ENCODE data around the gene PARP3. TPM values are rescaled to one million over a fixed set of nuclear protein-coding genes. Genes with fewer than 3 reads are reported as not detected.

Gene PARP3
- total and polyA plus RNA-seq, 2 of the 8 experiments (the other 6 are each of a cell fraction or from before 2014, with no cell fraction given), result 1.3 to 1.6 TPM

GRCh38 chr3:51995346-51996163 is 53.4 kb downstream of the PARP3 start, which contains the start of gene RPL29:
Gene RPL29, minus strand, starts transcription at chr3:51995895. Its CDS starts 434 bp downstream, at chr3:51995461.
- Histone ChIP-seq H4K91ac (replicated peaks; ENCODE audit: insufficient read length, low read length) (peak within 1 kb of the TSS; percentile 95), H3K4me3 (ENCODE audit: extremely low read depth in 1 of 4, insufficient read depth in 2 of 4, low read depth in 3 of 4, low read length in 4 of 4) (peak within 1 kb of the TSS; percentile 76 to 100 (median 88)), H2BK120ac (replicated peaks; ENCODE audit: low read depth, low read length) (peak within 1 kb of the TSS; percentile 48), H2AFZ (ENCODE audit: low read length) (no peak within 1 kb of the TSS), H4K5ac (ENCODE audit: insufficient read length, low read depth, low read length) (peak within 1 kb of the TSS; percentile 97), H3K9me3 (ENCODE audit: insufficient read depth in 2 of 2, low read depth in 1 of 2, low read length in 1 of 2) (no peaks in the 10 kb centered on the region), H3K36me3 (ENCODE audit: control insufficient read depth in 2 of 4, insufficient read depth in 4 of 4, low read length in 3 of 4) (peaks cover 17 to 39% (median 28%) of the 10 kb centered on the region in 4 experiments), H4K8ac (ENCODE audit: extremely low read depth, insufficient read depth, low read length) (peak within 1 kb of the TSS; percentile 100), H3K27me3 (replicated peaks in 1 of 4; ENCODE audit: control insufficient read depth in 3 of 4, extremely low read depth in 1 of 4, insufficient read depth in 3 of 4, low read length in 3 of 4) (no peaks in the 10 kb centered on the region), H2BK20ac (ENCODE audit: low read length) (peak within 1 kb of the TSS; percentile 57; the same call in 1 of the 2 replicates), H3K4me2 (ENCODE audit: insufficient read depth in 1 of 2, low read depth in 2 of 2, low read length in 2 of 2) (peak within 1 kb of the TSS; percentile 85 to 91), H3K27ac (ENCODE audit: low read depth, low read length) (peak within 1 kb of the TSS; percentile 91), H4K20me1 (replicated peaks in 1 of 2; ENCODE audit: control insufficient read depth in 1 of 2, insufficient read depth in 2 of 2, low read length in 2 of 2) (peaks cover 3 to 6% of the 10 kb centered on the region in 2 experiments), H2BK12ac (ENCODE audit: low read depth, low read length) (peak within 1 kb of the TSS; percentile 55; the same call in 1 of the 2 replicates), H3K9ac (replicated peaks in 1 of 4; ENCODE audit: extremely low read depth in 1 of 4, low read depth in 3 of 4, low read length in 3 of 4) (peak within 1 kb of the TSS; percentile 97 to 99 (median 98)), H2BK5ac (ENCODE audit: low read depth, low read length) (peak within 1 kb of the TSS; percentile 98), H3K56ac (replicated peaks; ENCODE audit: insufficient read length, low read depth, low read length) (peak within 1 kb of the TSS; percentile 92), H3K18ac (ENCODE audit: extremely low read depth, low read length) (peak within 1 kb of the TSS; percentile 87), H3K4ac (replicated peaks; ENCODE audit: insufficient read length, low read depth, low read length) (peak within 1 kb of the TSS; percentile 98), H3K23me2 (ENCODE audit: low read depth, low read length) (peaks cover 5% of the 10 kb centered on the region; the same call in 1 of the 2 replicates), H2BK15ac (ENCODE audit: low read length) (no peak within 1 kb of the TSS), H2AK5ac (ENCODE audit: low read depth, low read length) (peak within 1 kb of the TSS; percentile 96), H3K14ac (ENCODE audit: insufficient read length) (no peak within 1 kb of the TSS), H3K79me2 (ENCODE audit: control insufficient read depth in 1 of 2, insufficient read depth in 2 of 2, low read length in 2 of 2) (peaks cover 0 to 17% of the 10 kb centered on the region in 2 experiments; a peak in 3 of 4 replicates), H3K79me1 (ENCODE audit: low read depth, low read length) (peaks cover 4% of the 10 kb centered on the region), H3K4me1 (replicated peaks in 1 of 4; ENCODE audit: control insufficient read depth in 3 of 4, insufficient read depth in 4 of 4, low read length in 3 of 4) (peaks cover 4 to 20% (median 8%) of the 10 kb centered on the region in 4 experiments; a peak in 5 of 7 replicates), H3K23ac (ENCODE audit: insufficient read length) (no peak within 1 kb of the TSS)
- ChIA-PET CTCF (ENCODE audit: partially characterized antibody) (interaction anchor here (0.6 to 6.2 kb wide), 14 partner anchors 9 to 1620 kb away, joined by 3 to 46 read pairs (median 4); partner anchors contain the start of genes ABHD14B, ACY1 and DUSP7), POLR2A (ENCODE audit: partially characterized antibody) (interaction anchor here (0.6 to 25.9 kb wide), 57 partner anchors 9 to 455 kb away, joined by 3 to 923 read pairs (median 4); partner anchors contain the start of genes ABHD14A, ABHD14B, ACY1 and DUSP7)
- FAIRE-seq (peak; percentile 82), DNase-seq (ENCODE audit: low read depth in 1 of 2, low spot score in 2 of 2) (peak; percentile 89 to 91)
- whole genome bisulfite sequencing, 2 experiments (ENCODE audit: extremely low coverage in 1 of 2, insufficient coverage in 1 of 2, insufficient read length in 1 of 2, insufficient replicate concordance in 2 of 2, low coverage in 1 of 2, low lambda C conversion rate in 2 of 2, missing lambda C conversion rate in 1 of 2), result 1% methylated on average over 40 of the region's 40 CpGs; no CpG with 5 or more reads in 1 of the 2 experiments
- TF ChIP-seq RAD21 (IDR thresholded peaks at IDR 0.05 in 1 of 2, conservative IDR thresholded peaks at IDR 0.05 in 1 of 2; ENCODE audit: low read depth in 2 of 2, low read length in 2 of 2), result no peak
- TF ChIP-seq NRF1 (IDR thresholded peaks at IDR 0.05; ENCODE audit: low read depth, low read length), result no peak; the same call in 1 of the 2 replicates
- no peak for TF ChIP-seq RNF2 (IDR thresholded peaks at IDR 0.05; ENCODE audit: borderline replicate concordance, low read depth, low read length, missing control alignments, poor library complexity, severe bottlenecking)
- no peak for TF ChIP-seq E2F6 (IDR thresholded peaks at IDR 0.05)
- TF ChIP-seq ZNF274 (IDR thresholded peaks at IDR 0.05; ENCODE audit: borderline replicate concordance, extremely low read depth, low read length), result no peak
- peak; percentile 73; the same call in 1 of the 2 replicates for TF ChIP-seq SRF (IDR thresholded peaks at IDR 0.05; ENCODE audit: low read depth, low read length)
- TF ChIP-seq TAF1 (IDR thresholded peaks at IDR 0.05; ENCODE audit: low read depth, low read length), result peak; percentile 100
- TF ChIP-seq HDAC6 (IDR thresholded peaks at IDR 0.05; ENCODE audit: low read depth, low read length), result no peak
- TF ChIP-seq CBX5 (IDR thresholded peaks at IDR 0.05; ENCODE audit: low read depth, low read length), result no peak
